GM21576 (cell line): ENCODE data around the gene PHYHD1.
A peak's percentile ranks its signal among the peaks of the same experiment; 100 is the strongest.
"Not testable (repeated sequence)": the region's sequence is repeated elsewhere in the genome, so short reads cannot be mapped to it uniquely, and the experiment has no call there.

Experiments
- ATAC-seq: cut with Tn5 transposase; IDR thresholded peaks from one replicate; pipeline ENCODE4 v1.9.1; 2021; ENCODE audit warnings: mild to moderate bottlenecking, moderate library complexity; ENCODE audit not compliant: unreplicated experiment

Gene PHYHD1

DNA sequence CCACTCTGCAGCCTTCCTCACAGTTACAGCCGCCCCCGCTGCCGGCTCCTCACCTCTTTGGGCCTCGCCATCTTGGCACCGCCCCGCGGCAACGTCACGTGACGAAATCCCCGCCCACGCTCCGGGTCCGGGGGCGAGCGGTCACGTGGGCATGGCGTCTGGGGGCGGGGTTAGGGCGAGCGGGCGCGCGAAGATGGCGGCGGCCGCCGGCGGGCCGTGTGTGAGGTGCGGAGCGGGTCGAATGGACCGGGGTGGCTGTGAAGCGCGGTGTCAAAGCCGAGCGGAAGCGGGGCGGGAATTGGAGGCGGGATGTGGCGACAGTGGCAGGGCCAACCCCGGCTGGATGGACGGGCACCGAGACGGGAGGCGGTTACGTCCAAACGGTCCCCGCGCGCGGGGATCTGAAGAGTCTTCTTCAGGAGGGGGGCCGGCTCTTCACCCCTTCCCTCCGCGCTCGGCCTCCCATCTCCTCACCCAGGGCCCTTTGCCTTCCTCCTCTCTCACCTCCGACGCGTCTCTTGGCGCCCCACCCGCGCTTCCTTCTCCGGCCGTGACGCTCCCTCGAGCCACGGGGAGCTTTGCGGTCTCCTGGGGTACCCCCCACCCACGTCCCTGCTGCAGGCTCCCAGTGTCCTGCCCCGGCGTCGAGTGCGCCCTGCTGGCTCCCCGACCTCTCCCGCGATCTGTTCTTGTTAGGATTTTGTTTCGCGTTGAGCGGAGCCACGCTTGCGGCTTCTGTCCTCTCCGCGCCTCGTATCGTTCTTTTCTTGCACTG is 26.9 kb downstream of the PHYHD1 start, which contains the start of the genes DOLK and NUP188:
TSS of gene DOLK (minus strand) at position 77 of the 775 bp plus-strand sequence. CDS start 300 bp downstream, outside the sequence.
TSS of gene NUP188 (plus strand) at position 173 of the 775 bp plus-strand sequence. CDS start at position 194, 21 bp downstream.
- peak; percentile 71 for ATAC-seq

DNA sequence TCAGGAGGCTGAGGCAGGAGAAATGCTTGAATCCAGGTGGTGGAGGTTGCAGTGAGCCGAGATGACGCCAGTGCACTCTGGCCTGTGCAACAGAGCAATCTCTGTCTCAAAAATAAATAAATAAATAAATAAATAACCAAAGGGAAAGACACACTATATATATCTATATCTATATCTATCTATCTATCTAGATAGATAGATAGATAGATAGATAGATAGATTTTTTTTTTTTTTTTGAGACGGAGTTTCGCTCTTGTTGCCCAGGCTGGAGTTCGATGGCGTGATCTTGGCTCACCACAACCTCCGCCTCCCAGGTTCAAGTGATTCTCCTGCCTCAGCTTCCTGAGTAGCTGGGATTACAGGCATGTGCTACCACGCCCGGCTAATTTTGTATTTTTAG is 40.6 kb downstream of the PHYHD1 start:
- ATAC-seq = not testable (repeated sequence)

DNA sequence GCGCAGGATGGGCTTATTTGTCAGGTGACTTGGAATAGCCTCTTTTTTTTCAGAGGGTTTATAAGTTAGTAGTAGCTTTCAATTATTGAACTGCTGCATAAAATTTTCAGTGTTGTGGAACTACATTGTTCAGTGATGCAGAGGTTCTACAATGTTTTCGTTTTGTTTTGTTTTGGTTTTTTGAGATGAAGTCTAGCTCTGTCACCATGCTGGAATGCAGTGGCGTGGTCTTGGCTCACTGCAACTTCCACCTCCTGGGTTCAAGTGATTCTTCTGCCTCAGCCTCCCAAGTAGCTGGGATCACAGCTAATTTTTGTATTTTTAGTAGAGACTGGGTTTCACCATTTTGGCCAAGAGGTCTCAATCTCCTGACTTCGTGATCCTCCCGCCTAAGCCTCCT is 48.7 kb downstream of the PHYHD1 start:
- no peak for ATAC-seq

DNA sequence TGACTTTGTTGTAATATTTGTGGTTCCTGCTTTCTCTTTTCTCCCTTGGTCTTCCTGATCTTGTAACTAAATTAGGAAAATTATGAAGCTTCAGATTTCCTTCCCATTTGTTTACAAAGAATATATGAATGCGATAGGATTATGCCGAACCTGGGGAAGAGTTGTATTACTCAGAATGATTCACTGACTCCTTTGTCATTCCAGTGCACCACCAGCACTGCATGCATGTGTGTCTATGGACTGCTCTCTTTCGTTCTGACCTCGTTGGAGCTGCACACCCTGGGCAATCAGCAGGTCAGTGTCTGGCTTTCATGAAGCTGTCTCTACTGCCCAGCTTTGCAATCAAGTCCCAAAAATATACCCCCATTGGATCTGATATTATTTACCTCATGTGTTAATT is 52.2 kb downstream of the PHYHD1 start:
- no peak for ATAC-seq

DNA sequence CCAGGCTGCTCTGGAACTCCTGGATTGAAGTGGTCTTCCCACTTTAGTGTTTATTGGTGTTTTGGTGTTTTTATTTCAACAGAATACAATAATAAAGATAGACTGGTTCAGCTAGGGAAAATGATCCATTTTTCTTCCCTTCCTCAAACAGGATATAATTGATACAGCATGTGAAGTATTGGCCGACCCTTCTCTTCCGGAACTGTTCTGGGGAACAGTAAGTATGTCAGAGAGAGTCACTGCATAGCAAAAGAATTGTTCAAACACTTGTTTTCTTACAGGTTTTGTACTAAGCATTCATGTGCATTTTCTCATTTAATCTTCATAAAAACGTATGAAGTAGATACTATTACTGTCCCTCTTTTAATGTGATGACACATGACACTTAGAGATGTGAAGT is 58.3 kb downstream of the PHYHD1 start:
- ATAC-seq = no peak

DNA sequence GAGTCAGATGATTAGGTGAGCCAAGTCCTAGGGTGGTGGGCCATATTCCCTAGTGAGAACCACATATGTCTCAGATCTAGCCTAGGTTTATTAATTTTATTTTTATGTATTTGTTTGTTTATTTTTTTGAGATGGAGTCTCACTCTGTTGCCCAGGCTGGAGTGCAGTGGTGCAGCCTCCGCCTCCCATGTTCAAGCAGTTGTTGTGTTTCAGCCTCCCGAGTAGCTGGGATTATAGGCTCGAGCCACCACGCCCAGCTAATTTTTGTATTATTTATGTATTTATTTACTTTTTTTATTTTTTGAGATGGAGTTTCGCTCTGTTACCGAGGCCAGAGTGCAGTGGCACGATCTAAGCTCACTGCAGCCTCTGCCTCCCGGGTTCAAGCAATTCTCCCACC is 62.8 kb downstream of the PHYHD1 start:
- ATAC-seq = no peak

- no peak for ATAC-seq
Measured at GRCh38 chr9:128986671-128987070, 65.9 kb downstream of the PHYHD1 start.

- ATAC-seq = no peak
Measured at GRCh38 chr9:128987805-128988204, 67.0 kb downstream of the PHYHD1 start.
